HUES64 (cell line): ENCODE measurements around the gene LMTK2.
A peak's percentile ranks its signal among the peaks of the same experiment; 100 is the strongest.

Source experiments
- H3K27ac ChIP-seq: 2 replicates; pipeline ENCODE4 v1.7.0; 2013; ENCODE audit warnings: low read depth, low read length, inconsistent platforms
- H3K27me3 ChIP-seq: 2 replicates; pipeline ENCODE4 v1.6.1; 2013; ENCODE audit warnings: mild to moderate bottlenecking, low read length; ENCODE audit not compliant: insufficient read depth
- H3K36me3 ChIP-seq: 2 replicates; pipeline ENCODE4 v1.6.1; 2013; ENCODE audit warnings: mild to moderate bottlenecking, low read length; ENCODE audit not compliant: insufficient read depth
- H3K4me1 ChIP-seq: 2 replicates; pipeline ENCODE4 v1.6.1; 2013; ENCODE audit warnings: mild to moderate bottlenecking, low read length, moderate library complexity; ENCODE audit not compliant: insufficient read depth
- H3K4me3 ChIP-seq: 2 replicates; pipeline ENCODE4 v1.5.1; 2013; ENCODE audit warnings: mild to moderate bottlenecking, low read length, moderate library complexity
- H3K9ac ChIP-seq: 2 replicates; pipeline ENCODE4 v1.6.1; 2013; ENCODE audit warnings: mild to moderate bottlenecking, low read depth, low read length
- H3K9me3 ChIP-seq: 2 replicates; pipeline ENCODE4 v1.6.1; 2013; ENCODE audit warnings: low read depth, low read length; ENCODE audit not compliant: insufficient read depth
- WGBS: fragments of 150-250, 120-280 bp; methylation state at CpG from one replicate; pipeline ENCODE4 v1.1.7; 2013; ENCODE audit warnings: missing lambda C conversion rate; 5-methylcytosine and 5-hydroxymethylcytosine counted together

Gene LMTK2

DNA sequence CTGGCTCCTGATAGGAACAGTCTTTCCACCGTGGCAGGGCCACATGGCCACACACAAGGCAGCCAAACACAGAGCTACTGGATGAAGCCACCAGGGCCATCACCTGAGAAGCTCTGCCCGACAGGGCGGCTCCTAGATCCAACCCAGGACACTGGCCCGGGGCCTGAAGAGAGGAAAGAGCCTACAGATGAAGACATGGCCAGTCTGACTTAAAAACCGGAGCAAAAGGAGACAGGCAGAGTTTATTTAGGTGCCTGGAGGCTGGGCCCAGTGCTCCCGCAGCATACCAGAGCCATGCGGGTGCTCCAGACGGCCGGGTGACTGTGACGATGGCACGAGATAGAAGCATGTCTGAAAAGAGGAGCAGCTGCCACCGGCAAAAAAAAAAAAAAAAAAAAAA lies 141.5 kb downstream of the LMTK2 start:
- Histone ChIP-seq H3K4me3 (no peak overlapping the region), H3K4me1 (0 out of 2 replicates have a peak, but pooled peaks cover 7% of the 10 kb centered on the region), H3K27ac (no peak overlapping the region), H3K9me3 (no peaks in the 10 kb centered on the region), H3K27me3 (no peaks in the 10 kb centered on the region), H3K36me3 (no peaks in the 10 kb centered on the region), H3K9ac (no peak overlapping the region)
- WGBS = 94% methylated on average over 12 of the region's 12 CpGs

- H3K4me1 ChIP-seq = 0 out of 2 replicates have a peak, but pooled peaks cover 7% of the 10 kb centered on the region
- H3K4me3 ChIP-seq = no peak overlapping the region
- no peaks in the 10 kb centered on the region for H3K9me3 ChIP-seq
- no peaks in the 10 kb centered on the region for H3K27me3 ChIP-seq
- WGBS = 88% methylated on average over 6 of the region's 6 CpGs
- H3K9ac ChIP-seq = no peak overlapping the region
- no peaks in the 10 kb centered on the region for H3K36me3 ChIP-seq
- no peak overlapping the region for H3K27ac ChIP-seq
Observed at GRCh38 chr7:98249106-98249505, 142.4 kb downstream of the LMTK2 start.

DNA sequence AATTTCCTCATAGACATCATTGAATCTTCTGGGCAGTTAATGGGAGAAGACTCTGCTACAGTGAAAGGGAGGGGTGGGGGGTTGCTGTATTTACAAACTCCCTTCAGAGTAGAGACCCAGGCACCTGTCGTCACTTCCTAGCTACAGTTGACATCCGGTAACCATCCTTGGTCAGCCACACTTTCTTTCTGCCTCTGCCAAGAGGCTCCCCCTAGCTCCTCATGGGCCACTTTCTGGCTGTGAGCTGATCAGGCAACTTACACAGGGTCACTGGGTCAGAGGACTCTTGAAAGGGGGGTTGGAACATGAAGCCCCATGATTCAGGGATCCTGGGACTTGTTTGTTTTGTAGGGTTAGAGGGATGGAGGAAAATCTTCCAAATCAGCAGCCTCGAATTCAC lies 144.1 kb downstream of the LMTK2 start:
- 0 out of 2 replicates have a peak, but pooled peaks cover 7% of the 10 kb centered on the region for H3K4me1 ChIP-seq
- no peak overlapping the region for H3K9ac ChIP-seq
- H3K9me3 ChIP-seq = no peaks in the 10 kb centered on the region
- no peaks in the 10 kb centered on the region for H3K27me3 ChIP-seq
- WGBS = 58% methylated on average over 3 of the region's 3 CpGs
- no peak overlapping the region for H3K27ac ChIP-seq
- H3K4me3 ChIP-seq = peak overlapping the region; percentile 76
- H3K36me3 ChIP-seq = no peaks in the 10 kb centered on the region

GRCh38 chr7:98251231-98251600 lies 144.6 kb downstream of the LMTK2 start:
- Histone ChIP-seq H3K4me3 (peak overlapping the region; percentile 76), H3K9me3 (no peaks in the 10 kb centered on the region), H3K27ac (no peak overlapping the region; the same call in 1 of the 2 replicates), H3K27me3 (no peaks in the 10 kb centered on the region), H3K4me1 (0 out of 2 replicates have a peak, but pooled peaks cover 7% of the 10 kb centered on the region), H3K9ac (no peak overlapping the region), H3K36me3 (no peaks in the 10 kb centered on the region)
- WGBS = 25% methylated on average over 9 of the region's 9 CpGs

GRCh38 chr7:98251601-98252424 lies 145.2 kb downstream of the LMTK2 start, which contains the start of gene TECPR1:
Gene TECPR1 (minus strand): TSS chr7:98252232. CDS start chr7:98246146, 6,086 bp downstream.
- Histone ChIP-seq H3K27ac (peak within 1 kb of the TSS; percentile 64; the same call in 1 of the 2 replicates), H3K27me3 (no peaks in the 10 kb centered on the region), H3K36me3 (peaks cover 5% of the 10 kb centered on the region; the same call in 1 of the 2 replicates), H3K9me3 (no peaks in the 10 kb centered on the region), H3K4me1 (0 out of 2 replicates have a peak, but pooled peaks cover 7% of the 10 kb centered on the region), H3K4me3 (peak within 1 kb of the TSS; percentile 76), H3K9ac (peak within 1 kb of the TSS; percentile 66)
- WGBS = under 1% methylated on average over 69 of the region's 69 CpGs

DNA sequence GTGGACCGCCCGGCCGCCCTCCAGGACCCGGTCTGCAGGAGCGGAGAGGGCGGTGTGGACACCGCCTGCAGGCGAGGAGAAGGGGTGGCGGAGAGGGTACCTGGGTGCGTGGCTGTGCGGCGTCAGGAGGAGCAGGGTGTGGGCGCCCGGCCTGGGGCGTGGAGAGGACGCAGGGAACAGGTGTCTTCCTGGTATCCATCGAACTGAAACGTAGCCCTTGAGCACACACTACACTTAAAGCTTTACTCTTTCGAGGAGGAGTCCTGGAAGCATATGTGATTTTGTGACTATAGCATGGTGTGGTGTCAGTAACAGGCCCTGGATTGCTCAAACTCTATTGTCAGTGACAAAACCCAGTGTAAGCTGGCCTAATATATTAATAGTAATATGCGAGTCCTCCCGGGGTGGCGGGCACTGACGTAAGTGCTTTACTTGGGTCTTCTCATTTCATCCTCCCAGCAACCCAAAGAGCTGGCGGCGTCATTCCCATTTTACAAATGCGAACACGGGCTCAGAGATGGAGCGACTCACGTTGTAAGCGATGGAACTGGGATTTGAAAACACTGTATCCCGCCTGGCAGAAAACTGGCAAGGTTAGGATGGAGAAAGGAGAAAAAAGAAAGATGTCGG lies 145.9 kb downstream of the LMTK2 start:
- no peaks in the 10 kb centered on the region for H3K27me3 ChIP-seq
- H3K9ac ChIP-seq = peak overlapping the region; percentile 66
- WGBS = 19% methylated on average over 32 of the region's 32 CpGs
- peak overlapping the region; percentile 76 for H3K4me3 ChIP-seq
- no peak overlapping the region for H3K27ac ChIP-seq
- no peaks in the 10 kb centered on the region for H3K9me3 ChIP-seq
- H3K4me1 ChIP-seq = 0 out of 2 replicates have a peak, but pooled peaks cover 7% of the 10 kb centered on the region
- peaks cover 9% of the 10 kb centered on the region; the same call in 1 of the 2 replicates for H3K36me3 ChIP-seq

GRCh38 chr7:98254516-98254915 lies 147.9 kb downstream of the LMTK2 start:
- H3K27ac ChIP-seq = no peak overlapping the region
- no peak overlapping the region for H3K4me3 ChIP-seq
- no peaks in the 10 kb centered on the region for H3K9me3 ChIP-seq
- no peaks in the 10 kb centered on the region for H3K27me3 ChIP-seq
- H3K9ac ChIP-seq = no peak overlapping the region
- H3K36me3 ChIP-seq = peaks cover 12% of the 10 kb centered on the region; the same call in 1 of the 2 replicates
- 0 out of 2 replicates have a peak, but pooled peaks cover 7% of the 10 kb centered on the region for H3K4me1 ChIP-seq
- WGBS = 89% methylated on average over 4 of the region's 4 CpGs

DNA sequence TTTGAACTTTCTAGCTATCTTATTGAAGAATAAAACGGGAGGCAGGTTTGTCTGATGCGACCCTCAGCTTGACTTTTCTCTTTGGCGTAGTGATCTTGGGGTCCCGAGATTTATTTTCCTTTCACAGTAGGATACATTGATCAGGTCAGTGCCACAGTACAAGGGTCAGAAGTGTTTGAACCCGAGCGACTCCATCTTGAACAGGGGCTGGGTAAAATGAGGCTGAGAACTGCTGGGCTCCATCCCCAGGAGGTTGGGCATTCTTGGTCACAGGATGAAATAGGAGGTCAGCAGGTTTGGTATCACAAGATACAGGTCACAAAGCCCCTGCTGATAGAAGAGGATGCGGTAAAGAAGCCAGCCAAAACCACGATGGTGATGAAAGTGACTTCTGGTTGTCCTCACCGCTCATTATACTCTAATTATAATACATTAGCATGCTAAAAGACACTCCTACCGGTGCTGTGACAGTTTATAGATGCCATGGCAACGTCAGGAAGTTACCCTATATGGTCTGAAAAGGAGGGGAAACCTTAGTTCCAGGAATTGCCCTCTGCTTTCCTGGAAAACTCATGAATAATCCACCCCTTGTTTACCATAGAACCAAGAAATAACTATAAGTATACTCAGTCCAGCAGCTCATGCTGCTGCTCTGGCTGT lies 148.4 kb downstream of the LMTK2 start:
- no peaks in the 10 kb centered on the region for H3K27me3 ChIP-seq
- H3K4me3 ChIP-seq = no peak overlapping the region
- no peak overlapping the region for H3K27ac ChIP-seq
- no peaks in the 10 kb centered on the region for H3K9me3 ChIP-seq
- 0 out of 2 replicates have a peak, but pooled peaks cover 7% of the 10 kb centered on the region for H3K4me1 ChIP-seq
- 91% methylated on average over 11 of the region's 11 CpGs for WGBS
- H3K36me3 ChIP-seq = peaks cover 12% of the 10 kb centered on the region; the same call in 1 of the 2 replicates
- no peak overlapping the region for H3K9ac ChIP-seq

DNA sequence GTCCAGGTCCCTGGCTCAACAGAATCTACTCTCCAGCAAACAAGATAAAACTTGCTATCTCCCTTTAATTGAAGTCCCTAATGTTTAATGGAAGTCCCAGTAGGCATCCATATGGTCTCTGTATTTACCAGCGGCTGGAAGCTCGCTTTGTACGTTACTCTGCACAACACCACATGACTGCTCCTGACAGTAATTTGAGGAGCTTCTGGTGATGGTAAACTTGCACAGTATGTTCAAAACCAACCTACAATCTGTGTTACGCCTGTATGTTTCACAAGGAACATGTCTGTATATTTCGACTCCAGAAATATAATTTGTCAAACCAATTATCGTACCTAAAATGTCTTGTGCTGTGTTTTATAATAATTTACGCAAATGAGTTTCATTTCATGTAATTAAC lies 149.8 kb downstream of the LMTK2 start:
- H3K4me1 ChIP-seq = no peaks in the 10 kb centered on the region
- no peaks in the 10 kb centered on the region for H3K27me3 ChIP-seq
- 96% methylated on average over 7 of the region's 7 CpGs for WGBS

GRCh38 chr7:98257701-98258100 lies 151.0 kb downstream of the LMTK2 start:
- WGBS = 90% methylated on average over 6 of the region's 6 CpGs
- H3K9ac ChIP-seq = no peak overlapping the region
- H3K9me3 ChIP-seq = 0 out of 2 replicates have a peak, but pooled peaks cover 3% of the 10 kb centered on the region
- H3K36me3 ChIP-seq = peaks cover 12% of the 10 kb centered on the region; the same call in 1 of the 2 replicates
- H3K4me1 ChIP-seq = no peaks in the 10 kb centered on the region
- H3K27ac ChIP-seq = no peak overlapping the region
- H3K4me3 ChIP-seq = no peak overlapping the region
- no peaks in the 10 kb centered on the region for H3K27me3 ChIP-seq

More for the DNA sequence above, 149.8 kb downstream of the LMTK2 start:
- Histone ChIP-seq H3K9me3 (0 out of 2 replicates have a peak, but pooled peaks cover 3% of the 10 kb centered on the region), H3K36me3 (peaks cover 12% of the 10 kb centered on the region; the same call in 1 of the 2 replicates), H3K4me3 (no peak overlapping the region), H3K9ac (no peak overlapping the region), H3K27ac (no peak overlapping the region)
